ENCODE measurements around the gene PARD3. TPM values are rescaled to one million over a fixed set of nuclear protein-coding genes. Genes with fewer than 3 reads are reported as not detected.

PARD3 gene
- total and polyA plus RNA-seq, 2 donors (not counting 3 experiments of a cell fraction or from before 2014, with no cell fraction given), result 7.3 to 24.1 TPM

DNA sequence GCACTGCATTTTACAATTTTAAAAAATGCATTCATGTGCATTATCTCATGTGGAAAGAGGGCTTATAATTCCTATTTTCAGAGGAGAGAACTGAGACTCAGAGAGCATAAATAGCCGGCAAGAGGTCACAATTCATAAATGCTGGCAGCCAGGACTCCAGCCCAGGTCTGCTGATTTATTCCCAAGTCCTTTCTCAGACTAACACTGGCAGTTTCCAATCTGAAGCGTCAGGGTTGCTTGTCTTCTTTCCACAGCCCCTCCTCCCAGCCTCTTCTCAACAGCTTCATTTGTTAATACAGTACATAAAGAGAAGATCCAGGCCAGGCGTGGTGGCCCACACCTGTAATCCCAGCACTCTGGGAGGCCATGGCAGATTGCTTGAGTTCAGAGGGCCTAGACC lies 108.9 kb downstream of the PARD3 start:
- no TSS peak for BruUV-seq (replicated peaks)
- H4K20me1 ChIP-seq (replicated peaks; ENCODE audit: control insufficient read depth, extremely low read depth, insufficient read depth, low read length), result peaks cover 2% of the 10 kb centered on the region
- H3K27ac ChIP-seq (ENCODE audit: insufficient read depth, low read depth, low read length), result no peak overlapping the region
- H3K9me3 ChIP-seq (replicated peaks; ENCODE audit: control insufficient read depth, insufficient read depth, low read length), result no peaks in the 10 kb centered on the region
- H3K27me3 ChIP-seq (ENCODE audit: control insufficient read depth in 2 of 2, insufficient read depth in 2 of 2, low read length in 2 of 2), result no peaks in the 10 kb centered on the region
- no peak overlapping the region for H2AFZ ChIP-seq (ENCODE audit: low read depth, low read length)
- H3K4me2 ChIP-seq (ENCODE audit: insufficient read depth, low read length), result no peak overlapping the region
- no peak overlapping the region for H3K4me3 ChIP-seq (replicated peaks in 1 of 3; ENCODE audit: insufficient read depth in 1 of 3, low read depth in 1 of 3, low read length in 3 of 3)
- no peak overlapping the region for H3K9ac ChIP-seq (replicated peaks; ENCODE audit: extremely low read depth, insufficient read depth, low read length)
- dilution Hi-C loops (cut with MboI; ENCODE audit: extremely low pct_ligation_motif_present, low sequenced_read_pairs), result no loop called here
- ChIA-PET CTCF (interaction anchor here (1.5 to 1.6 kb wide), 2 partner anchors 15 to 51 kb away, joined by 3 to 5 read pairs; no protein-coding TSS in a partner anchor), POLR2A (no interaction called here)
- DNase-seq (ENCODE audit: low read depth, low spot score), result no peak
- H3K9me1 ChIP-seq (replicated peaks; ENCODE audit: control insufficient read depth, extremely low read depth, insufficient read depth, low read length), result no peaks in the 10 kb centered on the region
- TF ChIP-seq POLR2AphosphoS5 (IDR thresholded peaks at IDR 0.05; ENCODE audit: insufficient read depth, low read depth, low read length) (no peak), MAX (IDR thresholded peaks at IDR 0.05; ENCODE audit: insufficient read depth, insufficient read length) (no peak), EZH2 (IDR thresholded peaks at IDR 0.05; ENCODE audit: borderline replicate concordance, low read depth, low read length, severe bottlenecking) (no peak), MYC (IDR thresholded peaks at IDR 0.05; ENCODE audit: low read depth, low read length) (no peak), FOS (IDR thresholded peaks at IDR 0.05; ENCODE audit: borderline replicate concordance, insufficient read depth, low read length) (no peak), JUN (IDR thresholded peaks at IDR 0.05; ENCODE audit: borderline replicate concordance, insufficient read depth, insufficient read length, low read depth) (no peak), GATA2 (IDR thresholded peaks at IDR 0.05; ENCODE audit: insufficient read depth, insufficient read length, low read depth, low read length) (no peak), POLR2A (IDR thresholded peaks at IDR 0.05; ENCODE audit: low read depth, low read length) (no peak)
- TF ChIP-seq, protein P1, sequence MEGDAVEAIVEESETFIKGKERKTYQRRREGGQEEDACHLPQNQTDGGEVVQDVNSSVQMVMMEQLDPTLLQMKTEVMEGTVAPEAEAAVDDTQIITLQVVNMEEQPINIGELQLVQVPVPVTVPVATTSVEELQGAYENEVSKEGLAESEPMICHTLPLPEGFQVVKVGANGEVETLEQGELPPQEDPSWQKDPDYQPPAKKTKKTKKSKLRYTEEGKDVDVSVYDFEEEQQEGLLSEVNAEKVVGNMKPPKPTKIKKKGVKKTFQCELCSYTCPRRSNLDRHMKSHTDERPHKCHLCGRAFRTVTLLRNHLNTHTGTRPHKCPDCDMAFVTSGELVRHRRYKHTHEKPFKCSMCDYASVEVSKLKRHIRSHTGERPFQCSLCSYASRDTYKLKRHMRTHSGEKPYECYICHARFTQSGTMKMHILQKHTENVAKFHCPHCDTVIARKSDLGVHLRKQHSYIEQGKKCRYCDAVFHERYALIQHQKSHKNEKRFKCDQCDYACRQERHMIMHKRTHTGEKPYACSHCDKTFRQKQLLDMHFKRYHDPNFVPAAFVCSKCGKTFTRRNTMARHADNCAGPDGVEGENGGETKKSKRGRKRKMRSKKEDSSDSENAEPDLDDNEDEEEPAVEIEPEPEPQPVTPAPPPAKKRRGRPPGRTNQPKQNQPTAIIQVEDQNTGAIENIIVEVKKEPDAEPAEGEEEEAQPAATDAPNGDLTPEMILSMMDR (IDR thresholded peaks at IDR 0.05; ENCODE audit: extremely low read depth in 1 of 2, insufficient read depth in 1 of 2, low read depth in 1 of 2, low read length in 2 of 2), result no peak
- intact Hi-C loops (cut with micrococcal nuclease), result loop anchor here (10.0 kb wide), 1 partner anchor 489 kb away; no protein-coding TSS in a partner anchor
- FAIRE-seq, result no peak
- peaks cover 30% of the 10 kb centered on the region for H3K4me1 ChIP-seq (ENCODE audit: control insufficient read depth, extremely low read depth, insufficient read depth, low read length)
- peaks cover 6% of the 10 kb centered on the region for H3K79me2 ChIP-seq (ENCODE audit: control insufficient read depth, insufficient read depth, low read length)
- no peaks in the 10 kb centered on the region for H3K36me3 ChIP-seq (ENCODE audit: control insufficient read depth in 2 of 2, extremely low read depth in 1 of 2, insufficient read depth in 2 of 2, low read length in 2 of 2)
